ENCODE data around the gene HMG20A.

Gene HMG20A

GRCh38 chr15:77505556-77505955 lies 84.9 kb downstream of the HMG20A start:
- no peak overlapping the region for H3K9ac ChIP-seq (ENCODE audit: insufficient read length, low read depth)
- no peak for TF ChIP-seq YY1 (IDR thresholded peaks at IDR 0.05; ENCODE audit: insufficient read depth, insufficient read length)
- no peak for TF ChIP-seq ZNF274 (IDR thresholded peaks at IDR 0.05; ENCODE audit: low read depth, low read length)
- no peak for TF ChIP-seq SUZ12 (IDR thresholded peaks at IDR 0.05; ENCODE audit: extremely low read depth, insufficient read depth, insufficient read length)
- no peaks in the 10 kb centered on the region for H3K36me3 ChIP-seq (ENCODE audit: insufficient read depth, insufficient read length, low read length)
- H3K9me3 ChIP-seq (ENCODE audit: insufficient read depth, low read length): no peaks in the 10 kb centered on the region
- no peak for DNase-seq (ENCODE audit: low read depth, low spot score)
- no peak overlapping the region for H3K4me3 ChIP-seq (ENCODE audit: insufficient read length, low read depth)
- H3K4me1 ChIP-seq (ENCODE audit: insufficient read depth, insufficient read length): peaks cover 22% of the 10 kb centered on the region
- H3K27me3 ChIP-seq (ENCODE audit: insufficient read depth, insufficient read length): no peaks in the 10 kb centered on the region

GRCh38 chr15:77506311-77507142 lies 85.8 kb downstream of the HMG20A start:
- no peaks in the 10 kb centered on the region for H3K27me3 ChIP-seq (ENCODE audit: insufficient read depth, insufficient read length)
- H3K36me3 ChIP-seq (ENCODE audit: insufficient read depth, insufficient read length, low read length): no peaks in the 10 kb centered on the region
- peaks cover 22% of the 10 kb centered on the region for H3K4me1 ChIP-seq (ENCODE audit: insufficient read depth, insufficient read length)
- TF ChIP-seq SUZ12 (IDR thresholded peaks at IDR 0.05; ENCODE audit: extremely low read depth, insufficient read depth, insufficient read length): no peak
- TF ChIP-seq YY1 (IDR thresholded peaks at IDR 0.05; ENCODE audit: insufficient read depth, insufficient read length): no peak
- no peak for TF ChIP-seq ZNF274 (IDR thresholded peaks at IDR 0.05; ENCODE audit: low read depth, low read length)
- no peak overlapping the region for H3K9ac ChIP-seq (ENCODE audit: insufficient read length, low read depth)
- no peaks in the 10 kb centered on the region for H3K9me3 ChIP-seq (ENCODE audit: insufficient read depth, low read length)
- DNase-seq (ENCODE audit: low read depth, low spot score): no peak
- H3K4me3 ChIP-seq (ENCODE audit: insufficient read length, low read depth): no peak overlapping the region

- Histone ChIP-seq H3K4me3 (ENCODE audit: insufficient read length, low read depth) (no peak overlapping the region), H3K36me3 (ENCODE audit: insufficient read depth, insufficient read length, low read length) (no peaks in the 10 kb centered on the region), H3K9me3 (ENCODE audit: insufficient read depth, low read length) (no peaks in the 10 kb centered on the region), H3K27me3 (ENCODE audit: insufficient read depth, insufficient read length) (no peaks in the 10 kb centered on the region), H3K9ac (ENCODE audit: insufficient read length, low read depth) (no peak overlapping the region), H3K4me1 (ENCODE audit: insufficient read depth, insufficient read length) (peaks cover 22% of the 10 kb centered on the region)
- TF ChIP-seq YY1 (IDR thresholded peaks at IDR 0.05; ENCODE audit: insufficient read depth, insufficient read length) (no peak), SUZ12 (IDR thresholded peaks at IDR 0.05; ENCODE audit: extremely low read depth, insufficient read depth, insufficient read length) (no peak), ZNF274 (IDR thresholded peaks at IDR 0.05; ENCODE audit: low read depth, low read length) (no peak)
- DNase-seq (ENCODE audit: low read depth, low spot score): no peak
Measured at GRCh38 chr15:77507143-77507897, 86.6 kb downstream of the HMG20A start.

- no peaks in the 10 kb centered on the region for H3K36me3 ChIP-seq (ENCODE audit: insufficient read depth, insufficient read length, low read length)
- no peak for TF ChIP-seq YY1 (IDR thresholded peaks at IDR 0.05; ENCODE audit: insufficient read depth, insufficient read length)
- no peak for TF ChIP-seq ZNF274 (IDR thresholded peaks at IDR 0.05; ENCODE audit: low read depth, low read length)
- TF ChIP-seq SUZ12 (IDR thresholded peaks at IDR 0.05; ENCODE audit: extremely low read depth, insufficient read depth, insufficient read length): no peak
- no peaks in the 10 kb centered on the region for H3K27me3 ChIP-seq (ENCODE audit: insufficient read depth, insufficient read length)
- no peak overlapping the region for H3K9ac ChIP-seq (ENCODE audit: insufficient read length, low read depth)
- H3K4me1 ChIP-seq (ENCODE audit: insufficient read depth, insufficient read length): peaks cover 22% of the 10 kb centered on the region
- no peak overlapping the region for H3K4me3 ChIP-seq (ENCODE audit: insufficient read length, low read depth)
- DNase-seq (ENCODE audit: low read depth, low spot score): no peak
- H3K9me3 ChIP-seq (ENCODE audit: insufficient read depth, low read length): no peaks in the 10 kb centered on the region
Measured at GRCh38 chr15:77507911-77508310, 87.2 kb downstream of the HMG20A start.

GRCh38 chr15:77508541-77509243 lies 88.0 kb downstream of the HMG20A start:
- Histone ChIP-seq H3K36me3 (ENCODE audit: insufficient read depth, insufficient read length, low read length) (no peaks in the 10 kb centered on the region), H3K27me3 (ENCODE audit: insufficient read depth, insufficient read length) (no peaks in the 10 kb centered on the region), H3K4me3 (ENCODE audit: insufficient read length, low read depth) (no peak overlapping the region), H3K9me3 (ENCODE audit: insufficient read depth, low read length) (no peaks in the 10 kb centered on the region), H3K9ac (ENCODE audit: insufficient read length, low read depth) (peak overlapping the region; percentile 37), H3K4me1 (ENCODE audit: insufficient read depth, insufficient read length) (peaks cover 22% of the 10 kb centered on the region)
- TF ChIP-seq ZNF274 (IDR thresholded peaks at IDR 0.05; ENCODE audit: low read depth, low read length) (no peak), YY1 (IDR thresholded peaks at IDR 0.05; ENCODE audit: insufficient read depth, insufficient read length) (no peak), SUZ12 (IDR thresholded peaks at IDR 0.05; ENCODE audit: extremely low read depth, insufficient read depth, insufficient read length) (no peak)
- DNase-seq (ENCODE audit: low read depth, low spot score): no peak

- H3K27me3 ChIP-seq (ENCODE audit: insufficient read depth, insufficient read length): no peaks in the 10 kb centered on the region
- no peaks in the 10 kb centered on the region for H3K36me3 ChIP-seq (ENCODE audit: insufficient read depth, insufficient read length, low read length)
- no peak overlapping the region for H3K4me3 ChIP-seq (ENCODE audit: insufficient read length, low read depth)
- TF ChIP-seq ZNF274 (IDR thresholded peaks at IDR 0.05; ENCODE audit: low read depth, low read length): no peak
- DNase-seq (ENCODE audit: low read depth, low spot score): peak; percentile 96
- H3K9ac ChIP-seq (ENCODE audit: insufficient read length, low read depth): peak overlapping the region; percentile 53
- H3K4me1 ChIP-seq (ENCODE audit: insufficient read depth, insufficient read length): peaks cover 23% of the 10 kb centered on the region
- H3K9me3 ChIP-seq (ENCODE audit: insufficient read depth, low read length): no peaks in the 10 kb centered on the region
Measured at GRCh38 chr15:77510066-77511057, 89.7 kb downstream of the HMG20A start.
